NCI-H2196 (cell line): ENCODE results near the gene INPP5D.

Experiments used
- DNase-seq: peaks from one replicate; lab custom pipeline; 2025; ENCODE audit not compliant: unreplicated experiment; lab: John Stamatoyannopoulos, UW

Gene INPP5D

GRCh38 chr2:233072838-233073237 is 12.7 kb downstream of the INPP5D start:
- no peak for DNase-seq

GRCh38 chr2:233074106-233074505 is 14.0 kb downstream of the INPP5D start:
- no peak for DNase-seq

GRCh38 chr2:233075141-233075965 is 15.2 kb downstream of the INPP5D start:
- DNase-seq: no peak

- DNase-seq: peak; percentile 19
These were observed 15.8 kb downstream of the INPP5D start for GRCh38 chr2:233075966-233076339.

GRCh38 chr2:233076749-233077148 is 16.6 kb downstream of the INPP5D start:
- no peak for DNase-seq

GRCh38 chr2:233079473-233079877 is 19.3 kb downstream of the INPP5D start:
- no peak for DNase-seq

GRCh38 chr2:233079953-233080835 is 20.1 kb downstream of the INPP5D start:
- no peak for DNase-seq

GRCh38 chr2:233080836-233081229 is 20.7 kb downstream of the INPP5D start:
- DNase-seq: no peak

- DNase-seq: no peak
These were observed 21.1 kb downstream of the INPP5D start for GRCh38 chr2:233081232-233081730.

- no peak for DNase-seq
These were observed 21.6 kb downstream of the INPP5D start for GRCh38 chr2:233081731-233082221.

- no peak for DNase-seq
These were observed 22.2 kb downstream of the INPP5D start for GRCh38 chr2:233082222-233082930.

- DNase-seq: no peak
These were observed 23.0 kb downstream of the INPP5D start for GRCh38 chr2:233082931-233083755.

GRCh38 chr2:233083782-233084181 is 23.6 kb downstream of the INPP5D start:
- DNase-seq: no peak

- no peak for DNase-seq
These were observed 24.3 kb downstream of the INPP5D start for GRCh38 chr2:233084488-233084887.

GRCh38 chr2:233085037-233085838 is 25.1 kb downstream of the INPP5D start:
- DNase-seq: no peak

- no peak for DNase-seq
These were observed 25.7 kb downstream of the INPP5D start for GRCh38 chr2:233085839-233086150.

GRCh38 chr2:233087713-233088112 is 27.6 kb downstream of the INPP5D start:
- no peak for DNase-seq

- no peak for DNase-seq
These were observed 28.8 kb downstream of the INPP5D start for GRCh38 chr2:233088972-233089345.

GRCh38 chr2:233089851-233090250 is 29.7 kb downstream of the INPP5D start:
- DNase-seq: no peak

- DNase-seq: no peak
These were observed 30.7 kb downstream of the INPP5D start for GRCh38 chr2:233090879-233091278.
